Measurements from ENCODE around the gene WSCD2.

Gene WSCD2

DNA sequence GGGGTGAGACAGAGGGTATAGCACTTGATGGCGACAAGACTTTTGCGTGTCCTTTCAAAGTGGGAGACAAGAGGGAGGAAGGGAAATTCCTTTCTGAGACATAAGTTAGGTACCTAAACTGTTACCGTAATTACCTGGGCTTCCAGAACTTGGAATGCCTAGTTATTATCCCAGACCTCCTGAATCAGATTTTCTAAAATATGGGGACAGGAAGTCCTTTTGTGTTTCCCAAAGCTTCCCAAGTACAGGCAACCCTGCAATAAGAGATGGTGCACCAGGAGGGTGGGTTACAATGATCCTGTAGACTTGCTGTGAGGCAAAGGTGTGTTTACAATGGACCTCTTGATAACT is 126.1 kb downstream of the WSCD2 start:
- TF ChIP-seq CTCF (IDR thresholded peaks at IDR 0.05; ENCODE audit: insufficient read depth, low read length, poor library complexity, severe bottlenecking) = no peak
- Histone ChIP-seq H3K4me3 (replicated peaks; ENCODE audit: low read depth, low read length) (no peak overlapping the region), H3K36me3 (ENCODE audit: control insufficient read depth, insufficient read depth, low read length) (no peaks in the 10 kb centered on the region), H3K27me3 (replicated peaks; ENCODE audit: control insufficient read depth, insufficient read depth, low read length) (no peaks in the 10 kb centered on the region; the same call in none of the 2 replicates)
- DNase-seq (ENCODE audit: extremely low read depth, insufficient read length) = no peak

- H3K36me3 ChIP-seq (ENCODE audit: control insufficient read depth, insufficient read depth, low read length) = no peaks in the 10 kb centered on the region
- no peak overlapping the region for H3K4me3 ChIP-seq (replicated peaks; ENCODE audit: low read depth, low read length)
- DNase-seq (ENCODE audit: extremely low read depth, insufficient read length) = no peak
- no peak for TF ChIP-seq CTCF (IDR thresholded peaks at IDR 0.05; ENCODE audit: insufficient read depth, low read length, poor library complexity, severe bottlenecking)
- H3K27me3 ChIP-seq (replicated peaks; ENCODE audit: control insufficient read depth, insufficient read depth, low read length) = no peaks in the 10 kb centered on the region
These were observed 127.9 kb downstream of the WSCD2 start for GRCh38 chr12:108257004-108257403.

- no peak for TF ChIP-seq CTCF (IDR thresholded peaks at IDR 0.05; ENCODE audit: insufficient read depth, low read length, poor library complexity, severe bottlenecking)
- no peak overlapping the region for H3K4me3 ChIP-seq (replicated peaks; ENCODE audit: low read depth, low read length)
- H3K36me3 ChIP-seq (ENCODE audit: control insufficient read depth, insufficient read depth, low read length) = no peaks in the 10 kb centered on the region
- H3K27me3 ChIP-seq (replicated peaks; ENCODE audit: control insufficient read depth, insufficient read depth, low read length) = no peaks in the 10 kb centered on the region
- no peak for DNase-seq (ENCODE audit: extremely low read depth, insufficient read length)
These were observed 128.6 kb downstream of the WSCD2 start for GRCh38 chr12:108257610-108258106.

- no peaks in the 10 kb centered on the region for H3K36me3 ChIP-seq (ENCODE audit: control insufficient read depth, insufficient read depth, low read length)
- H3K4me3 ChIP-seq (replicated peaks; ENCODE audit: low read depth, low read length) = no peak overlapping the region
- no peak for TF ChIP-seq CTCF (IDR thresholded peaks at IDR 0.05; ENCODE audit: insufficient read depth, low read length, poor library complexity, severe bottlenecking)
- DNase-seq (ENCODE audit: extremely low read depth, insufficient read length) = no peak
- H3K27me3 ChIP-seq (replicated peaks; ENCODE audit: control insufficient read depth, insufficient read depth, low read length) = no peaks in the 10 kb centered on the region
These were observed 131.0 kb downstream of the WSCD2 start for GRCh38 chr12:108260039-108260438.

GRCh38 chr12:108260969-108261368 is 131.9 kb downstream of the WSCD2 start:
- Histone ChIP-seq H3K36me3 (ENCODE audit: control insufficient read depth, insufficient read depth, low read length) (no peaks in the 10 kb centered on the region), H3K4me3 (replicated peaks; ENCODE audit: low read depth, low read length) (no peak overlapping the region), H3K27me3 (replicated peaks; ENCODE audit: control insufficient read depth, insufficient read depth, low read length) (no peaks in the 10 kb centered on the region)
- TF ChIP-seq CTCF (IDR thresholded peaks at IDR 0.05; ENCODE audit: insufficient read depth, low read length, poor library complexity, severe bottlenecking) = no peak
- DNase-seq (ENCODE audit: extremely low read depth, insufficient read length) = no peak

- TF ChIP-seq CTCF (IDR thresholded peaks at IDR 0.05; ENCODE audit: insufficient read depth, low read length, poor library complexity, severe bottlenecking) = no peak
- no peaks in the 10 kb centered on the region for H3K27me3 ChIP-seq (replicated peaks; ENCODE audit: control insufficient read depth, insufficient read depth, low read length)
- no peak for DNase-seq (ENCODE audit: extremely low read depth, insufficient read length)
- no peaks in the 10 kb centered on the region for H3K36me3 ChIP-seq (ENCODE audit: control insufficient read depth, insufficient read depth, low read length)
- no peak overlapping the region for H3K4me3 ChIP-seq (replicated peaks; ENCODE audit: low read depth, low read length)
These were observed 136.4 kb downstream of the WSCD2 start for GRCh38 chr12:108265505-108265904.
